GM19238 (cell line): ENCODE data around the gene FGFBP3.

ENCODE experiments used
- DNase-seq: peaks from one replicate; pipeline ENCODE4 v3.0.0; 2011; ENCODE audit warnings: low spot score; ENCODE audit not compliant: insufficient read length

The FGFBP3 gene

GRCh38 chr10:91856637-91857036 is 52.6 kb downstream of the FGFBP3 start:
- DNase-seq: no peak
